CD14-positive monocyte (primary cell): Measurements from ENCODE around the gene TCHHL1. TPM values are rescaled to one million over a fixed set of nuclear protein-coding genes. Genes with fewer than 3 reads are reported as not detected.

Experiments used
- DNase-seq, 3 donors: peaks; one replicate each; pipeline ENCODE4 v3.0.0-alpha.2; 2011 to 2022
- H2AFZ ChIP-seq: 2 replicates; pipeline ENCODE4 v1.6.0; 2012; ENCODE audit warnings: mild to moderate bottlenecking, low read depth, low read length, inconsistent platforms; ENCODE audit not compliant: insufficient read depth, poor library complexity, severe bottlenecking
- H3K27ac ChIP-seq, 2 donors: 1 replicate in 1 of 2; 2 replicates in 1 of 2; pipeline ENCODE4 v1.5.1; 2012 to 2013; ENCODE audit warnings: low read length in 2 of 2, control low read depth in 1 of 2, inconsistent platforms in 1 of 2, low read depth in 1 of 2, mild to moderate bottlenecking in 1 of 2
- H3K27me3 ChIP-seq, 2 donors: one replicate each; pipeline versions ENCODE4 v1.6.0 to v1.6.1; 2011 to 2013; ENCODE audit warnings: low read length in 2 of 2; ENCODE audit not compliant: control insufficient read depth in 2 of 2, insufficient read depth in 2 of 2
- H3K36me3 ChIP-seq, 2 donors: replicated peaks in 1 of 2; 1 replicate in 1 of 2; 2 replicates in 1 of 2; pipeline versions ENCODE4 v1.5.1 to v1.6.1; 2012 to 2013; ENCODE audit warnings: low read length in 2 of 2, control low read depth in 1 of 2, inconsistent platforms in 1 of 2, mild to moderate bottlenecking in 1 of 2; ENCODE audit not compliant: insufficient read depth in 2 of 2, control insufficient read depth in 1 of 2
- H3K4me1 ChIP-seq, 2 donors: 1 replicate in 1 of 2; 2 replicates in 1 of 2; pipeline versions ENCODE4 v1.5.1 to v1.6.1; 2012 to 2013; ENCODE audit warnings: low read length in 2 of 2, control low read depth in 1 of 2, inconsistent platforms in 1 of 2, mild to moderate bottlenecking in 1 of 2, moderate library complexity in 1 of 2; ENCODE audit not compliant: insufficient read depth in 2 of 2, control insufficient read depth in 1 of 2
- H3K4me2 ChIP-seq: replicated peaks from 2 replicates; pipeline ENCODE3; 2012; ENCODE audit warnings: low read length, moderate library complexity, mild to moderate bottlenecking; ENCODE audit not compliant: poor library complexity, severe bottlenecking; ENCODE audit errors: extremely low read depth
- H3K4me3 ChIP-seq, 3 experiments: fragments of 200-600 bp in 1 of 3; sonication (generic) in 1 of 3; replicated peaks in 1 of 3; 1 replicate in 2 of 3; 2 replicates in 1 of 3; pipeline ENCODE4 v1.5.1; 2011 to 2013; ENCODE audit warnings: low read length in 3 of 3, mild to moderate bottlenecking in 3 of 3, control low read depth in 2 of 3, low read depth in 2 of 3, inconsistent platforms in 1 of 3, moderate library complexity in 1 of 3
- H3K79me2 ChIP-seq: 2 replicates; pipeline ENCODE4 v1.6.0; 2012; ENCODE audit warnings: mild to moderate bottlenecking, control low read depth, inconsistent platforms, low read length, moderate library complexity; ENCODE audit not compliant: insufficient read depth
- H3K9ac ChIP-seq: 2 replicates; pipeline ENCODE4 v1.6.0; 2017; ENCODE audit warnings: low read length, mild to moderate bottlenecking; ENCODE audit not compliant: insufficient read depth, poor library complexity, severe bottlenecking
- H3K9me3 ChIP-seq, 2 donors: replicated peaks in 1 of 2; 1 replicate in 1 of 2; 2 replicates in 1 of 2; pipeline versions ENCODE4 v1.5.1 to v1.6.1; 2012 to 2013; ENCODE audit warnings: low read length in 2 of 2, control low read depth in 1 of 2; ENCODE audit not compliant: control insufficient read depth in 1 of 2, insufficient read depth in 1 of 2
- H4K20me1 ChIP-seq: 2 replicates; pipeline ENCODE4 v1.6.0; 2012; ENCODE audit warnings: mild to moderate bottlenecking, low read length, control low read depth, moderate library complexity; ENCODE audit not compliant: insufficient read depth
- H3K27ac Mint-ChIP-seq, 7 donors: one replicate each; pipeline ENCODE4 v1.8.0; 2020; ENCODE audit warnings: mild to moderate bottlenecking in 7 of 7, mixed read lengths in 7 of 7, moderate library complexity in 6 of 7, inconsistent platforms in 2 of 7
- H3K27me3 Mint-ChIP-seq, 3 donors: one replicate each; pipeline ENCODE4 v1.8.0; 2021 to 2022; ENCODE audit warnings: low read depth in 3 of 3, mild to moderate bottlenecking in 3 of 3, mixed read lengths in 3 of 3, moderate library complexity in 3 of 3, inconsistent platforms in 1 of 3
- H3K36me3 Mint-ChIP-seq, 2 donors: one replicate each; pipeline ENCODE4 v1.8.0; 2020; ENCODE audit warnings: mixed read lengths in 2 of 2, inconsistent platforms in 1 of 2, mild to moderate bottlenecking in 1 of 2
- H3K4me1 Mint-ChIP-seq: one replicate; pipeline ENCODE4 v1.8.0; 2020; ENCODE audit warnings: mild to moderate bottlenecking, mixed read lengths
- H3K4me3 Mint-ChIP-seq, 2 donors: one replicate each; pipeline ENCODE4 v1.8.0; 2020; ENCODE audit warnings: mild to moderate bottlenecking in 2 of 2, mixed read lengths in 2 of 2, moderate library complexity in 1 of 2
- H3K9me3 Mint-ChIP-seq, 7 donors: one replicate each; pipeline ENCODE4 v1.8.0; 2020 to 2022; ENCODE audit warnings: mixed read lengths in 7 of 7, mild to moderate bottlenecking in 6 of 7, moderate library complexity in 6 of 7, inconsistent platforms in 2 of 7
- CTCF ChIP-seq: fragments of 200-600 bp; IDR thresholded peaks from one replicate; pipeline ENCODE4 v1.8.0; 2022; ENCODE audit warnings: antibody characterized with exemption, mild to moderate bottlenecking
- WGBS: methylation state at CpG from one replicate; pipeline ENCODE4 v1.1.5; 2013; ENCODE audit warnings: missing lambda C conversion rate; ENCODE audit not compliant: insufficient coverage; 5-methylcytosine and 5-hydroxymethylcytosine counted together
- intact Hi-C, 2 donors: fragments of 100-400 bp; cut with micrococcal nuclease; formaldehyde crosslinking; loops; one replicate each; pipeline versions ENCODE4 v1.15.0 to v1.15.1; 2023
- polyA plus RNA-seq, 3 donors: library from polyadenylated mRNA; depleted of rRNA in 1 of 3; unstranded in 2 of 3; stranded (reverse) in 1 of 3; fragments of 300-500 nt in 2 of 3; fragments of >200 nt in 1 of 3; fragmentation: Illumina TruSeq in 2 of 3; gene quantifications; 1 replicate in 2 of 3; 2 replicates in 1 of 3; pipeline ENCODE4 v1.2.3, GENCODE V29; 2012 to 2021

The TCHHL1 gene
- polyA plus RNA-seq, 3 donors = not detected

DNA sequence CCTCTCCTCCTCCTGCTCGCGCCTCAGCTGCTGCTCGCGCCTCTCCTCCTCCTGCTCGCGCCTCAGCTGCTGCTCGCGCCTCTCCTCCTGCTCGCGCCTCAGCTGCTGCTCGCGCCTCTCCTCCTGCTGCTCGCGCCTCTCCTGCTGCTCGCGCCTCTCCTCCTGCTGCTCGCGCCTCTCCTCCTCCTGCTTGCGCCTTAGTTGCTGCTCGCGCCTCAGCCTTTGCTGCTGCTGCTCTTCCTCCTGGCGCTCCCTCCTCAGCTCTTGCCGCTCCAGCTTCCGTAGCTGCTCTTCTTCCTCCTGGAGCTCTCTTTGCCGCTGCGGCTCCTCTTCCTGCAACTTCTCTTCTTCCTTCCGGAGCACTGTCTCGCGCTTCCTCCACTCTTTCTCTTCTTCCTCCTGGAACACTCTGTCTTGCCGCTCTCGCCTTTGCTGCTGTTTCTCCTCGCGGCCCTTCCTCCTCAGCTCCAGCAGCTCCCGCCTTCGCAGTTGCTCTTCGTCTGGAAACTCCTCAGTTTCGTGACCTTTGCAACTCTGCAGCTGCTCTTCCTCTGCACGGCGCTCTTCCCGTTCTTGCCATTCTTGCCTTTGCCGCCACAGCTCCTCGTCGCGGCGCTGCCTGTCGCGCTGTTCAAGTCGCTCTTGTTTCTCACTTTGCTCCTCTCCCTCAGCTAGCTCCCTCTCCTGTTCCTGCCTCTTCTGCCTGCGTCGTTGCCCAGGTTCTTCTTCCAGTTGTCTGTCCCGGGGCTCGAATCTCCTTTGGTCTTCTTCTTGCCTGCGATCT lies 23.4 kb upstream of the TCHHL1 start:
- Mint-ChIP-seq H3K27me3 (peaks cover 15 to 25% (median 19%) of the 10 kb centered on the region in 3 donors), H3K36me3 (peaks cover 2 to 3% of the 10 kb centered on the region in 2 donors), H3K4me1 (no peaks in the 10 kb centered on the region), H3K4me3 (no peak overlapping the region), H3K9me3 (peaks cover 0 to 10% (median 0%) of the 10 kb centered on the region in 7 donors), H3K27ac (no peak overlapping the region)
- H2AFZ ChIP-seq = peak overlapping the region; percentile 26
- H3K27me3 ChIP-seq = peaks cover 69 to 98% of the 10 kb centered on the region in 2 donors
- no peak overlapping the region for H3K27ac ChIP-seq
- DNase-seq = peak; percentile 24 to 60 (median 25)
- H4K20me1 ChIP-seq = no peaks in the 10 kb centered on the region
- WGBS = 1% methylated on average over 50 of the region's 53 CpGs
- intact Hi-C loops = no loop called here
- H3K79me2 ChIP-seq = no peaks in the 10 kb centered on the region
- peak overlapping the region in 1 of 3 experiments; percentile 82 for H3K4me3 ChIP-seq
- H3K4me2 ChIP-seq = peak overlapping the region; percentile 97
- no peak overlapping the region for H3K9ac ChIP-seq
- no peak for TF ChIP-seq CTCF
- peaks cover 23 to 54% of the 10 kb centered on the region in 2 donors for H3K9me3 ChIP-seq
- peaks cover 56% of the 10 kb centered on the region in 2 donors for H3K4me1 ChIP-seq
- no peaks in the 10 kb centered on the region for H3K36me3 ChIP-seq

GRCh38 chr1:152111515-152111968 lies 22.7 kb upstream of the TCHHL1 start:
- Histone ChIP-seq H3K79me2 (no peaks in the 10 kb centered on the region), H3K4me1 (peaks cover 59% of the 10 kb centered on the region in 2 donors), H4K20me1 (no peaks in the 10 kb centered on the region), H3K36me3 (no peaks in the 10 kb centered on the region), H3K4me3 (peak overlapping the region; percentile 23 to 82 (median 46)), H3K9me3 (peaks cover 24 to 61% of the 10 kb centered on the region in 2 donors), H2AFZ (peak overlapping the region; percentile 90), H3K27ac (no peak overlapping the region), H3K27me3 (peaks cover 69 to 98% of the 10 kb centered on the region in 2 donors), H3K9ac (no peak overlapping the region), H3K4me2 (peak overlapping the region; percentile 97)
- WGBS = 1% methylated on average over 44 of the region's 44 CpGs
- Mint-ChIP-seq H3K4me1 (no peaks in the 10 kb centered on the region), H3K36me3 (peaks cover 2 to 3% of the 10 kb centered on the region in 2 donors), H3K9me3 (peaks cover 0 to 12% (median 0%) of the 10 kb centered on the region in 7 donors), H3K4me3 (no peak overlapping the region), H3K27ac (no peak overlapping the region), H3K27me3 (peaks cover 10 to 19% (median 15%) of the 10 kb centered on the region in 3 donors)
- DNase-seq = peak in 2 of 3 donors; percentile 13
- no peak for TF ChIP-seq CTCF
- intact Hi-C loops = no loop called here
